PC-9 (cell line): Measurements from ENCODE around the gene LHX4. TPM values are rescaled to one million over a fixed set of nuclear protein-coding genes. Genes with fewer than 3 reads are reported as not detected.

ENCODE experiments used
- BruUV-seq: library from RNA; stranded (reverse); fragments of 400-500 nt; replicated peaks from 2 replicates; lab custom pipeline; 2021; lab: Mats Ljungman, UMichigan
- CTCF ChIA-PET: fragments of 300-600 bp; sonication (Branson Sonifier 250); formaldehyde crosslinking; loops from one replicate; lab custom pipeline; 2022; ENCODE audit warnings: antibody characterized with exemption; lab: Charles Lee
- POLR2A ChIA-PET: fragments of 300-600 bp; sonication (Branson Sonifier 250); formaldehyde crosslinking; loops from one replicate; lab custom pipeline; 2022; ENCODE audit warnings: antibody characterized with exemption; ENCODE audit not compliant: unreplicated experiment; lab: Charles Lee
- DNase-seq, 2 experiments: peaks; one replicate each; pipeline versions ENCODE4 v3.0.0 to v3.0.0-alpha.2; 2015 to 2022; ENCODE audit warnings: mixed read lengths in 1 of 2
- H2AFZ ChIP-seq: fragments of 200-600 bp; sonication (generic); 2 replicates; pipeline ENCODE4 v1.8.1; 2017; ENCODE audit warnings: antibody characterized with exemption
- H3F3A ChIP-seq: fragments of 200-600 bp; sonication (generic); 2 replicates; pipeline ENCODE4 v1.8.1; 2017; ENCODE audit warnings: antibody characterized with exemption, mild to moderate bottlenecking, low read depth; ENCODE audit not compliant: insufficient read depth
- H3K27ac ChIP-seq: fragments of 200-600 bp; sonication (generic); 2 replicates; pipeline ENCODE4 v1.6.1; 2016; ENCODE audit warnings: mixed run types
- H3K27me3 ChIP-seq: fragments of 200-600 bp; sonication (generic); 2 replicates; pipeline ENCODE4 v1.6.1; 2016; ENCODE audit warnings: low read depth, mixed run types; ENCODE audit not compliant: insufficient read depth
- H3K36me3 ChIP-seq: fragments of 200-600 bp; sonication (generic); 2 replicates; pipeline ENCODE4 v1.6.1; 2016; ENCODE audit warnings: low read depth, mixed run types
- H3K4me1 ChIP-seq: fragments of 200-600 bp; sonication (generic); replicated peaks from 2 replicates; pipeline ENCODE4 v1.6.1; 2016; ENCODE audit warnings: mixed run types; ENCODE audit not compliant: insufficient read depth
- H3K4me2 ChIP-seq: fragments of 200-600 bp; sonication (generic); 2 replicates; pipeline ENCODE4 v1.6.1; 2017; ENCODE audit warnings: mixed run types
- H3K4me3 ChIP-seq: fragments of 200-600 bp; sonication (generic); 2 replicates; pipeline ENCODE4 v1.6.1; 2016; ENCODE audit warnings: mixed run types
- H3K79me2 ChIP-seq: fragments of 200-600 bp; sonication (generic); 2 replicates; pipeline ENCODE4 v1.6.1; 2017; ENCODE audit warnings: low read depth, mixed run types
- H3K9me2 ChIP-seq: fragments of 200-600 bp; sonication (generic); 2 replicates; pipeline ENCODE4 v1.8.1; 2017; ENCODE audit warnings: mild to moderate bottlenecking; ENCODE audit not compliant: insufficient read depth
- H3K9me3 ChIP-seq: fragments of 200-600 bp; sonication (generic); 2 replicates; pipeline ENCODE4 v1.8.1; 2016; ENCODE audit warnings: low read depth; ENCODE audit not compliant: insufficient read depth
- H4K20me1 ChIP-seq: fragments of 200-600 bp; sonication (generic); 2 replicates; pipeline ENCODE4 v1.8.1; 2017; ENCODE audit not compliant: insufficient read depth
- CTCF ChIP-seq: fragments of 200-600 bp; sonication (generic); conservative IDR thresholded peaks from 2 replicates; pipeline ENCODE4 v1.6.1; 2017; ENCODE audit warnings: mixed run types, antibody characterized with exemption, mild to moderate bottlenecking, moderate library complexity
- EZH2 ChIP-seq: fragments of 200-600 bp; sonication (generic); IDR thresholded peaks from 2 replicates; pipeline ENCODE4 v1.8.0; 2017; ENCODE audit warnings: antibody characterized with exemption, low read depth
- intact Hi-C: fragments of 100-400 bp; cut with micrococcal nuclease; formaldehyde crosslinking; loops from one replicate; pipeline ENCODE4 v1.10.0; 2022; ENCODE audit not compliant: unreplicated experiment
- total RNA-seq: library from RNA; stranded (reverse); gene quantifications from 2 replicates; pipeline ENCODE4 v1.2.3, GENCODE V29; 2021

The LHX4 gene
- total RNA-seq, 1 experiment from 2014 or later: 0.28 TPM

DNA sequence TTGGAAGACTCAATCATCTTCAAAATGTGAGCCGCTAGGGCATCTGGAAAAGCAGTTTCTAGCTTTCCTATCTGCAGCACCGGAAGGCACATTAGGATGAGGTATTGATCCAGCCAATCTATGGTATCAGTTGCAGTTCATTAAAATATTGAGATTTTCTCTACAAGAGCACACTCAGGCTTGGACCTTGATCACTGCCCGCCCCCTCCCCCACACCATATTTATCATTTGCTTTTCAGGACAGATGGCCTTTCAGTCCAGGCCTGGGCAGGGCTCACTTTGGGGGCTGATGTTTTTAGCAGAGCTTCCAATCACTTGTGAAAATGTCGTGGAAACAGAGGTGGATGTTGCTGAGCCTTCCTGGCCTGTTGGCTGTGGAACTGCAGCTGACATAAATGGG lies 17.5 kb downstream of the LHX4 start:
- POLR2A ChIA-PET: no interaction called here
- CTCF ChIA-PET: interaction anchor here (0.6 kb wide), 1 partner anchor 41 kb away, joined by 3 read pairs; no protein-coding TSS in a partner anchor
- no peak for DNase-seq
- Histone ChIP-seq H2AFZ (no peak overlapping the region), H3K9me3 (no peaks in the 10 kb centered on the region), H3K27ac (peak overlapping the region; percentile 56; the same call in 1 of the 2 replicates), H3K4me1 (peaks cover 17% of the 10 kb centered on the region), H3K36me3 (no peaks in the 10 kb centered on the region), H4K20me1 (no peaks in the 10 kb centered on the region; the same call in 1 of the 2 replicates), H3K4me3 (no peak overlapping the region), H3K4me2 (peak overlapping the region; percentile 37; the same call in 1 of the 2 replicates), H3K27me3 (no peaks in the 10 kb centered on the region), H3F3A (peaks cover 16% of the 10 kb centered on the region), H3K79me2 (no peaks in the 10 kb centered on the region), H3K9me2 (no peaks in the 10 kb centered on the region)
- BruUV-seq: no TSS peak
- intact Hi-C loops: no loop called here
- no peak for TF ChIP-seq EZH2
- TF ChIP-seq CTCF: no peak

DNA sequence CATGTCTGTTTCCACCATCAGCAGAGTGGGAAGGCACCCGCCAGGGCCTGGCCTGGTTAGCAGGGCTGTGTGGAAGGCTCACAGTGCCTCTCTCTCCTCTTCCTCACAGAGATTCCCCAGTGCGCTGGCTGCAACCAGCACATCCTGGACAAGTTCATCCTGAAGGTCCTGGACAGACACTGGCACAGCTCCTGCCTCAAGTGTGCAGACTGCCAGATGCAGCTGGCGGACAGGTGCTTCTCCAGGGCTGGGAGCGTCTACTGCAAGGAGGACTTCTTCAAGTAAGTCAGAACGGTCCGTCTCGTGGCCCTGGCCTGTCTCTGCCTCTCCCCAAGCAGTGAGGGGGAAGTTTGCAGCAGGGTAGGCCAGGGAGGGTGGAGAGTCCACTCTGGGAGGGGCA lies 18.1 kb downstream of the LHX4 start:
- ChIA-PET POLR2A (no interaction called here), CTCF (interaction anchor here (0.6 kb wide), 1 partner anchor 41 kb away, joined by 3 read pairs; no protein-coding TSS in a partner anchor)
- Histone ChIP-seq H3F3A (peaks cover 16% of the 10 kb centered on the region), H4K20me1 (no peaks in the 10 kb centered on the region; the same call in 1 of the 2 replicates), H3K4me2 (no peak overlapping the region), H3K9me2 (no peaks in the 10 kb centered on the region), H3K79me2 (no peaks in the 10 kb centered on the region), H3K9me3 (no peaks in the 10 kb centered on the region), H3K4me3 (no peak overlapping the region), H3K27ac (no peak overlapping the region), H2AFZ (no peak overlapping the region), H3K36me3 (no peaks in the 10 kb centered on the region), H3K4me1 (peaks cover 17% of the 10 kb centered on the region), H3K27me3 (no peaks in the 10 kb centered on the region)
- intact Hi-C loops: no loop called here
- no TSS peak for BruUV-seq
- DNase-seq: no peak
- TF ChIP-seq CTCF (no peak), EZH2 (no peak)

GRCh38 chr1:180248731-180249681 lies 18.9 kb downstream of the LHX4 start:
- ChIA-PET CTCF (no interaction called here), POLR2A (no interaction called here)
- TF ChIP-seq CTCF (no peak), EZH2 (no peak)
- Histone ChIP-seq H2AFZ (no peak overlapping the region), H3K27me3 (no peaks in the 10 kb centered on the region), H3K4me3 (no peak overlapping the region), H3F3A (peaks cover 16% of the 10 kb centered on the region), H3K9me2 (no peaks in the 10 kb centered on the region), H3K79me2 (no peaks in the 10 kb centered on the region), H3K4me1 (peaks cover 17% of the 10 kb centered on the region), H3K36me3 (no peaks in the 10 kb centered on the region), H4K20me1 (no peaks in the 10 kb centered on the region; the same call in 1 of the 2 replicates), H3K4me2 (no peak overlapping the region), H3K9me3 (no peaks in the 10 kb centered on the region), H3K27ac (no peak overlapping the region)
- DNase-seq: no peak
- intact Hi-C loops: no loop called here
- no TSS peak for BruUV-seq
